Stimulated activated CD8-positive, alpha-beta memory T cell treated with anti-CD3 and anti-CD28 coated beads, Interleukin-15, amount 100 ng/mL, for 1 hour (primary cell): ENCODE measurements around the gene MRGPRX2.
A peak's percentile ranks its signal among the peaks of the same experiment; 100 is the strongest.

Experiments
- DNase-seq: peaks from one replicate; pipeline ENCODE4 v3.0.0-alpha.2; 2020; ENCODE audit warnings: low read depth

MRGPRX2 gene

GRCh38 chr11:19060629-19061028, at the start of gene MRGPRX2:
MRGPRX2 (minus strand) TSS chr11:19060717; CDS start chr11:19056402, 4,315 bp downstream.
- DNase-seq = no peak

- DNase-seq = no peak
These were observed 49.8 kb upstream of the MRGPRX2 start for GRCh38 chr11:19110295-19110694.

GRCh38 chr11:19107125-19107524, 46.6 kb upstream of the MRGPRX2 start:
- no peak for DNase-seq

GRCh38 chr11:19105011-19105410, 44.5 kb upstream of the MRGPRX2 start:
- DNase-seq = no peak

- DNase-seq = no peak
These were observed 42.0 kb upstream of the MRGPRX2 start for GRCh38 chr11:19102521-19102900.

- DNase-seq = no peak
These were observed 41.4 kb upstream of the MRGPRX2 start for GRCh38 chr11:19101796-19102520.

- DNase-seq = no peak
These were observed 40.4 kb upstream of the MRGPRX2 start for GRCh38 chr11:19100885-19101284.

- no peak for DNase-seq
These were observed 38.6 kb upstream of the MRGPRX2 start for GRCh38 chr11:19099093-19099492.

GRCh38 chr11:19094859-19095258, 34.3 kb upstream of the MRGPRX2 start:
- DNase-seq = no peak

- DNase-seq = no peak
These were observed 33.5 kb upstream of the MRGPRX2 start for GRCh38 chr11:19093976-19094375.

- DNase-seq = no peak
These were observed 32.3 kb upstream of the MRGPRX2 start for GRCh38 chr11:19092850-19093249.

GRCh38 chr11:19092342-19092741, 31.8 kb upstream of the MRGPRX2 start:
- DNase-seq = no peak

GRCh38 chr11:19091366-19091765, 30.8 kb upstream of the MRGPRX2 start:
- DNase-seq = no peak

- DNase-seq = no peak
These were observed 28.9 kb upstream of the MRGPRX2 start for GRCh38 chr11:19089421-19089820.

GRCh38 chr11:19088791-19089190, 28.3 kb upstream of the MRGPRX2 start:
- no peak for DNase-seq

GRCh38 chr11:19087658-19088057, 27.1 kb upstream of the MRGPRX2 start:
- no peak for DNase-seq

GRCh38 chr11:19084661-19085315, 24.3 kb upstream of the MRGPRX2 start:
- DNase-seq = no peak

GRCh38 chr11:19083166-19083565, 22.6 kb upstream of the MRGPRX2 start:
- no peak for DNase-seq

- DNase-seq = no peak
These were observed 20.1 kb upstream of the MRGPRX2 start for GRCh38 chr11:19080579-19080993.

- DNase-seq = no peak
These were observed 19.3 kb upstream of the MRGPRX2 start for GRCh38 chr11:19079643-19080440.

GRCh38 chr11:19077965-19078364, 17.4 kb upstream of the MRGPRX2 start:
- no peak for DNase-seq

- peak; percentile 40 for DNase-seq
These were observed 16.4 kb upstream of the MRGPRX2 start for GRCh38 chr11:19076744-19077589.
